Neuron (in vitro differentiated cells): Measurements from ENCODE around the gene FAM184B.
"Not testable (repeated sequence)": the region's sequence is repeated elsewhere in the genome, so short reads cannot be mapped to it uniquely, and the experiment has no call there.

Source experiments
- H2AFZ ChIP-seq: one replicate; pipeline ENCODE4 v1.6.1; 2013; ENCODE audit warnings: low read depth, mild to moderate bottlenecking, inconsistent platforms, low read length, moderate library complexity
- H3K27me3 ChIP-seq: one replicate; pipeline ENCODE4 v1.6.1; 2013; ENCODE audit warnings: low read length; ENCODE audit not compliant: insufficient read depth
- H3K36me3 ChIP-seq: one replicate; pipeline ENCODE4 v1.6.1; 2013; ENCODE audit warnings: low read length; ENCODE audit not compliant: insufficient read depth
- H3K4me1 ChIP-seq: one replicate; pipeline ENCODE4 v1.6.1; 2013; ENCODE audit warnings: low read length; ENCODE audit not compliant: insufficient read depth
- H3K4me3 ChIP-seq: 2 replicates; pipeline ENCODE4 v1.5.1; 2013; ENCODE audit warnings: mild to moderate bottlenecking, low read length, moderate library complexity
- H3K9me3 ChIP-seq: one replicate; pipeline ENCODE4 v1.6.1; 2013; ENCODE audit warnings: low read length

FAM184B gene

GRCh38 chr4:17684648-17685047 is 96.8 kb downstream of the FAM184B start:
- H3K9me3 ChIP-seq, H3K4me1 ChIP-seq, H3K36me3 ChIP-seq, H2AFZ ChIP-seq, H3K27me3 ChIP-seq, H3K4me3 ChIP-seq: not testable (repeated sequence)

- H3K9me3 ChIP-seq: no peaks in the 10 kb centered on the region
- H3K27me3 ChIP-seq: no peaks in the 10 kb centered on the region
- H3K4me3 ChIP-seq: no peak overlapping the region
- no peaks in the 10 kb centered on the region for H3K36me3 ChIP-seq
- no peaks in the 10 kb centered on the region for H3K4me1 ChIP-seq
- no peak overlapping the region for H2AFZ ChIP-seq
Measured at GRCh38 chr4:17682222-17682566, 99.2 kb downstream of the FAM184B start.

GRCh38 chr4:17681281-17682221 is 99.9 kb downstream of the FAM184B start:
- Histone ChIP-seq H3K27me3 (no peaks in the 10 kb centered on the region), H3K36me3 (no peaks in the 10 kb centered on the region), H3K9me3 (no peaks in the 10 kb centered on the region), H3K4me1 (no peaks in the 10 kb centered on the region), H3K4me3 (no peak overlapping the region), H2AFZ (no peak overlapping the region)

- H3K27me3 ChIP-seq: no peaks in the 10 kb centered on the region
- no peak overlapping the region for H2AFZ ChIP-seq
- no peaks in the 10 kb centered on the region for H3K9me3 ChIP-seq
- H3K4me1 ChIP-seq: no peaks in the 10 kb centered on the region
- no peaks in the 10 kb centered on the region for H3K36me3 ChIP-seq
- no peak overlapping the region for H3K4me3 ChIP-seq
Measured at GRCh38 chr4:17680559-17681280, 100.7 kb downstream of the FAM184B start.

- no peaks in the 10 kb centered on the region for H3K4me1 ChIP-seq
- no peaks in the 10 kb centered on the region for H3K9me3 ChIP-seq
- no peak overlapping the region for H2AFZ ChIP-seq
- H3K27me3 ChIP-seq: no peaks in the 10 kb centered on the region
- H3K4me3 ChIP-seq: no peak overlapping the region
- H3K36me3 ChIP-seq: no peaks in the 10 kb centered on the region
Measured at GRCh38 chr4:17670423-17670822, 111.0 kb downstream of the FAM184B start.

- H3K4me1 ChIP-seq: no peaks in the 10 kb centered on the region
- H2AFZ ChIP-seq: no peak overlapping the region
- no peak overlapping the region for H3K4me3 ChIP-seq
- H3K9me3 ChIP-seq: no peaks in the 10 kb centered on the region
- no peaks in the 10 kb centered on the region for H3K27me3 ChIP-seq
- no peaks in the 10 kb centered on the region for H3K36me3 ChIP-seq
Measured at GRCh38 chr4:17667653-17668201, 113.7 kb downstream of the FAM184B start.

GRCh38 chr4:17667253-17667652 is 114.2 kb downstream of the FAM184B start:
- no peaks in the 10 kb centered on the region for H3K9me3 ChIP-seq
- no peak overlapping the region for H3K4me3 ChIP-seq
- no peaks in the 10 kb centered on the region for H3K4me1 ChIP-seq
- H3K27me3 ChIP-seq: no peaks in the 10 kb centered on the region
- H2AFZ ChIP-seq: no peak overlapping the region
- no peaks in the 10 kb centered on the region for H3K36me3 ChIP-seq

- Histone ChIP-seq H3K36me3 (no peaks in the 10 kb centered on the region), H3K9me3 (no peaks in the 10 kb centered on the region), H2AFZ (no peak overlapping the region), H3K4me3 (no peak overlapping the region), H3K27me3 (no peaks in the 10 kb centered on the region), H3K4me1 (no peaks in the 10 kb centered on the region)
Measured at GRCh38 chr4:17665852-17666251, 115.6 kb downstream of the FAM184B start.

GRCh38 chr4:17665346-17665745 is 116.1 kb downstream of the FAM184B start:
- Histone ChIP-seq H3K36me3 (no peaks in the 10 kb centered on the region), H3K4me3 (no peak overlapping the region), H3K27me3 (no peaks in the 10 kb centered on the region), H2AFZ (no peak overlapping the region), H3K4me1 (no peaks in the 10 kb centered on the region), H3K9me3 (no peaks in the 10 kb centered on the region)

GRCh38 chr4:17664755-17665154 is 116.7 kb downstream of the FAM184B start:
- Histone ChIP-seq H3K27me3 (no peaks in the 10 kb centered on the region), H3K4me1 (no peaks in the 10 kb centered on the region), H3K9me3 (no peaks in the 10 kb centered on the region), H3K4me3 (no peak overlapping the region), H2AFZ (no peak overlapping the region), H3K36me3 (no peaks in the 10 kb centered on the region)

GRCh38 chr4:17662694-17663093 is 118.7 kb downstream of the FAM184B start:
- no peaks in the 10 kb centered on the region for H3K9me3 ChIP-seq

GRCh38 chr4:17659196-17659595 is 122.2 kb downstream of the FAM184B start:
- H3K4me3 ChIP-seq, H3K9me3 ChIP-seq, H3K36me3 ChIP-seq, H3K27me3 ChIP-seq, H2AFZ ChIP-seq, H3K4me1 ChIP-seq: not testable (repeated sequence)

More at GRCh38 chr4:17662694-17663093, 118.7 kb downstream of the FAM184B start:
- H2AFZ ChIP-seq: no peak overlapping the region
- H3K4me1 ChIP-seq: no peaks in the 10 kb centered on the region
- H3K27me3 ChIP-seq: no peaks in the 10 kb centered on the region
- no peak overlapping the region for H3K4me3 ChIP-seq
- no peaks in the 10 kb centered on the region for H3K36me3 ChIP-seq

- H3K4me1 ChIP-seq: peaks cover 3% of the 10 kb centered on the region
Measured at GRCh38 chr4:17657849-17658248, 123.6 kb downstream of the FAM184B start.

More at GRCh38 chr4:17657849-17658248, 123.6 kb downstream of the FAM184B start:
- Histone ChIP-seq H3K9me3 (no peaks in the 10 kb centered on the region), H2AFZ (no peak overlapping the region), H3K27me3 (no peaks in the 10 kb centered on the region), H3K4me3 (no peak overlapping the region), H3K36me3 (no peaks in the 10 kb centered on the region)
